ENCODE measurements around the gene LIG1. TPM values are rescaled to one million over a fixed set of nuclear protein-coding genes. Genes with fewer than 3 reads are reported as not detected.

LIG1 gene
- total RNA-seq, 1 donor from 2014 or later, result 37.5 TPM

GRCh38 chr19:48182434-48182833 lies 12.3 kb upstream of the LIG1 start:
- DNase-seq (ENCODE audit: low read depth in 2 of 2), result no peak

- no peak for DNase-seq (ENCODE audit: low read depth in 2 of 2)
Observed at GRCh38 chr19:48181505-48181904, 11.4 kb upstream of the LIG1 start.

GRCh38 chr19:48176226-48176625 lies 6.1 kb upstream of the LIG1 start:
- DNase-seq (ENCODE audit: low read depth in 2 of 2), result no peak

- no peak for DNase-seq (ENCODE audit: low read depth in 2 of 2)
Observed at GRCh38 chr19:48175578-48175977, 5.4 kb upstream of the LIG1 start.

GRCh38 chr19:48174445-48175030 lies 4.4 kb upstream of the LIG1 start:
- no peak for DNase-seq (ENCODE audit: low read depth in 2 of 2)

GRCh38 chr19:48171710-48172109 lies 1.6 kb upstream of the LIG1 start:
- DNase-seq (ENCODE audit: low read depth in 2 of 2), result no peak

- no peak for DNase-seq (ENCODE audit: low read depth in 2 of 2)
Observed at GRCh38 chr19:48170817-48171347, 738 bp upstream of the LIG1 start.

- DNase-seq (ENCODE audit: low read depth in 2 of 2), result peak in 1 of 2 donors; percentile 69
Observed at GRCh38 chr19:48169578-48169938, 586 bp downstream of the LIG1 start.

GRCh38 chr19:48168689-48169088 lies 1.5 kb downstream of the LIG1 start:
- DNase-seq (ENCODE audit: low read depth in 2 of 2), result no peak

- DNase-seq (ENCODE audit: low read depth in 2 of 2), result no peak
Observed at GRCh38 chr19:48158210-48158790, 11.8 kb downstream of the LIG1 start.

GRCh38 chr19:48154003-48154402 lies 16.1 kb downstream of the LIG1 start:
- DNase-seq (ENCODE audit: low read depth in 2 of 2), result peak in 1 of 2 donors; percentile 43

- peak; percentile 85 to 98 for DNase-seq (ENCODE audit: low read depth in 2 of 2)
Observed at GRCh38 chr19:48152551-48152950, 17.6 kb downstream of the LIG1 start.

- DNase-seq (ENCODE audit: low read depth in 2 of 2), result peak in 1 of 2 donors; percentile 26
Observed at GRCh38 chr19:48149430-48149829, 20.7 kb downstream of the LIG1 start.

GRCh38 chr19:48148576-48148975 lies 21.6 kb downstream of the LIG1 start:
- no peak for DNase-seq (ENCODE audit: low read depth in 2 of 2)

- no peak for DNase-seq (ENCODE audit: low read depth in 2 of 2)
Observed at GRCh38 chr19:48147597-48148175, 22.5 kb downstream of the LIG1 start.

GRCh38 chr19:48139053-48139452 lies 31.1 kb downstream of the LIG1 start:
- DNase-seq (ENCODE audit: low read depth in 2 of 2), result no peak

- no peak for DNase-seq (ENCODE audit: low read depth in 2 of 2)
Observed at GRCh38 chr19:48137411-48137810, 32.7 kb downstream of the LIG1 start.

- DNase-seq (ENCODE audit: low read depth in 2 of 2), result no peak
Observed at GRCh38 chr19:48136547-48136946, 33.6 kb downstream of the LIG1 start.

GRCh38 chr19:48135411-48135810 lies 34.7 kb downstream of the LIG1 start:
- DNase-seq (ENCODE audit: low read depth in 2 of 2), result no peak

- DNase-seq (ENCODE audit: low read depth in 2 of 2), result no peak
Observed at GRCh38 chr19:48133094-48133493, 37.0 kb downstream of the LIG1 start.

- no peak for DNase-seq (ENCODE audit: low read depth in 2 of 2)
Observed at GRCh38 chr19:48127561-48127960, 42.6 kb downstream of the LIG1 start.

GRCh38 chr19:48123907-48124651 lies 46.1 kb downstream of the LIG1 start:
- peak; percentile 64 to 98 for DNase-seq (ENCODE audit: low read depth in 2 of 2)

Data from dermis microvascular lymphatic vessel endothelial cell (primary cell).